ENCODE measurements around the gene ZNF335. TPM values are rescaled to one million over a fixed set of nuclear protein-coding genes. Genes with fewer than 3 reads are reported as not detected.
A peak's percentile ranks its signal among the peaks of the same experiment; 100 is the strongest.

The ZNF335 gene
- total and polyA plus RNA-seq, 2 of the 13 experiments (the other 11 are each of a cell fraction or from before 2014, with no cell fraction given): 9.7 to 13.7 TPM

DNA sequence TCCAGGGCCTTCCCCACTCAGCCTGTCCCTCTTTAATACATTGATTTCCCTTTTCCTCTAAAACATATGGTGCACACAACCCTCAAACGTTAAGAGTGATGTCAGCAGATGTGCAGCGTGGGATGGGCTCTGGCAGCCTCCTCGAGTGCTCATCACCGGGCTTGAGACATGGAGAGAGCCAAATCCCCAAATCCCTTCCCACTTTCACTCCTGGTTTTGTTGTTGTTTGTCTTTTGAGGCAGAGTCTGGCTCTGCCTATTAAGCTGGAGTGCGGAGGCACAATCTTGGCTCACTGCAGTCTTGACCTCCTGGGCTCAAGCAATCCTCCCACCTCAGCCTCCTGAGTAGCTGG, 54.2 kb downstream of the ZNF335 start (continued):
- peak; percentile 73; the same call in 1 of the 2 replicates for TF ChIP-seq PRDM15 (CRISPR knock-in tag; IDR thresholded peaks at IDR 0.05)

DNA sequence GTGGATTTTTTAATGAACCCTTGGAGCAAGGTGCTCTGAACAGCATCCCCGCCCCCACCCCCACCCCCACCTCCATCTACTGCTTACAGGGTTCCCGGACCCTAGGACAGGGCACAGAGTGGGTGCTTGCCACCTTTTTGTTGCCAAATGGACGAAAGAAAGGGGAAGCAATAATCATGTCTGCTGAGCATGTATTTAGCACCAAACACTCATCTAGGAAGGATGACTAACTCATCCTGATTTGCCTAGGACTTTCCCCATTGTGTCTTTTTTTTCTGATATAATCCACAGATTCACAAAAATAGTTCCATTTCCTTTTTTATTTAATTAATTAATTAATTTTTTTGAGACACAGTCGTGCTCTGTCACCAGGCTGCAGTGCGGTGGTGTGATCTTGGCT, 58.9 kb downstream of the ZNF335 start:
- peaks cover 0 to 8% of the 10 kb centered on the region in 2 experiments; a peak in 3 of 5 replicates for H3K27me3 ChIP-seq (ENCODE audit: control insufficient read depth in 1 of 2, insufficient read depth in 2 of 2, low read length in 2 of 2)
- no peak overlapping the region for H3K4me2 ChIP-seq (ENCODE audit: low read depth, low read length)
- POLR2A ChIA-PET: interaction anchor here (1.3 kb wide), 1 partner anchor 11 kb away, joined by 3 read pairs; no protein-coding TSS in a partner anchor
- no TSS peak for BruUV-seq (replicated peaks)
- no peak overlapping the region for H3K4me3 ChIP-seq (replicated peaks in 1 of 3; ENCODE audit: insufficient read depth in 1 of 3, low read depth in 2 of 3, low read length in 3 of 3)
- in situ Hi-C loops (cut with HindIII; ENCODE audit: extremely low pct_ligation_motif_present, low pct_unique_long_range_greater_than_20kb): no loop called here
- ATAC-seq (no peak), DNase-seq (ENCODE audit: low spot score) (no peak), FAIRE-seq (no peak)
- TF ChIP-seq ZFP91 (CRISPR knock-in tag; IDR thresholded peaks at IDR 0.05; ENCODE audit: borderline replicate concordance): no peak
- H2AFZ ChIP-seq (ENCODE audit: low read length): no peak overlapping the region
- CTCF ChIA-PET (ENCODE audit: low intra/inter-chr PET ratio, low total read pairs): no interaction called here
- peaks cover 65% of the 10 kb centered on the region for H3K4me1 ChIP-seq (ENCODE audit: insufficient read depth, low read length)
- H3K27ac ChIP-seq (ENCODE audit: extremely low read length, insufficient read depth, low read length): no peak overlapping the region
- no peaks in the 10 kb centered on the region for H3K36me3 ChIP-seq (replicated peaks in 1 of 2; ENCODE audit: control insufficient read depth in 1 of 2, insufficient read depth in 2 of 2, low read length in 2 of 2)
- no peaks in the 10 kb centered on the region for H3K79me2 ChIP-seq (ENCODE audit: insufficient read depth, low read length)
- no peaks in the 10 kb centered on the region for H3K9me3 ChIP-seq (ENCODE audit: low read length)
- H3K9ac ChIP-seq (ENCODE audit: insufficient read depth, low read depth, low read length): no peak overlapping the region
- intact Hi-C loops (cut with micrococcal nuclease; ENCODE audit: unreplicated experiment): no loop called here
- 73% methylated on average over 5 of the region's 5 CpGs for whole genome bisulfite sequencing (ENCODE audit: low lambda C conversion rate)
- no peaks in the 10 kb centered on the region for H4K20me1 ChIP-seq (ENCODE audit: insufficient read depth, low read length)

Data from HepG2 (cell line).